DMS 273 treated with DMSO at 0.1 percent for 48 hours (cell line): ENCODE results near the gene OGFOD3.
"Not testable (repeated sequence)": the region's sequence is repeated elsewhere in the genome, so short reads cannot be mapped to it uniquely, and the experiment has no call there.

ENCODE experiments used
- DNase-seq: peaks from one replicate; lab custom pipeline; 2025; lab: John Stamatoyannopoulos, UW

OGFOD3 gene

DNA sequence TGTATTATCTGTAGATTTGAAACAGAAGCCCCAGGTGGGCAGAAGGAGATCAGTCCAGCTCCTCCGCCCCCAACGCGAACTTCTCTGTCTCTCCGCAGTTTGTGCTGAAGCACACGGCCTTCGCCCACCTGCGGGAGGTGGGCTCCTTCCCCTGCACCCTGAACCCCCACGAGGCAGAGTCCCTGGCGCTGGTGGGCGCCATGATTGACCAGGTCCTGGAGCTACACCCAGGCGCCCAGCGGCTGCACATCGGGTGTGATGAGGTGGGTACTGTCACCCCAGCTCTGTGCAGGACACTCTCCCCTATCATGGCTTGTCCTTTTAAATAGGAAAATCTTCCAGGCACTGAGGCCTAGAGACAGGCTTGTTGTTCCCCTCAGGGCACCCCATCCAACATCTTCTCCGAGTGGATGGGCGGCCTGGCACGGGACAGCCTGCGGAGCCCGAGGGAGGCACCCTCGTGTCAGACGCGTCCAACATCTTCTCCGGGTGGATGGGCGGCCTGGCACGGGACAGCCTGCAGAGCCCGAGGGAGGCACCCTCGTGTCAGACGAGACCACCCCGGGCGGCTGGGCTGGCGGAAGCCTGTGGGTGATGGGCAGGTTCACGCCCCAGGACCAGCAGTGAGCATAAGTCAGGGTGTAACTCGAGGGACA is 15.3 kb upstream of the OGFOD3 start:
- DNase-seq, result no peak

- peak; percentile 10 for DNase-seq
Observed at GRCh38 chr17:82432017-82432416, 13.6 kb upstream of the OGFOD3 start.

DNA sequence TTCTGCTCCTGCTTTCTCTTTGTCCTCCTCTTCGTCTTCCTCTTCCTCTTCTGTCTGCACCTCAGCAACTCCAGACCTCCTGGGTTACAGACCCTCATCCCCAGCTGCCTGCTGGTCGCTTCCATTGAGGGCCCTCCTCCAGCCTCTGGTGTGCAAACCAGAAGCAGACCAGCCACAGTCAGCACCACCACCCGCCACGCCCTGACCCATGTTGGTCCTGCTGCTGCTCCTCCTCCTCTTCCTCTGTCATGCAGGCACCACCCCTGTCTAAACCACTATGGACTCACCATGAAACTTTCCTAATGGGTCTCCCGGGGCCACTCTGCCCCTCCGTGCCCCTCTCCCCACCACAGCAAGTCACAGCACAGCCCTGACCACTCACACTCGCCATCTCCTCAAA is 11.4 kb upstream of the OGFOD3 start:
- no peak for DNase-seq

DNA sequence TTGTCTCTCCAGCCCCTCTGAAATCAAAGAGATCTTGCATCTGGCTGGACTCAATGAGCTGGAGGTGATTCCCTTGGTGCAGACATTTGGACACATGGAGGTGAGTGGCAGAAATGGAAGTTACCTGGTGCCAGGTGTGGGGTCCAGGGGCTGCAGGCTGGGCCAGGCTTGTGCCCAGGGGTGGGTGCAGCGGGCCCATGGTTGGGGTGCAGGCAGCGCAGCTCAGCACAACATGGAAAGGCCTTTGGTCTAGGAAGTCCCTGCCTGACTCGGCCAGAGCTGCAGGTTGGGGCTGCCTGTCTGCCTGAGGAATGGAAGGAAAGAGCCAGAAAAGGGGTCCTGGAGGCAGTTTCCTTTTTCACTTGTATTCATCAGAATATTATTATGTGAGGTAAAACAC is 10.2 kb upstream of the OGFOD3 start:
- no peak for DNase-seq

DNA sequence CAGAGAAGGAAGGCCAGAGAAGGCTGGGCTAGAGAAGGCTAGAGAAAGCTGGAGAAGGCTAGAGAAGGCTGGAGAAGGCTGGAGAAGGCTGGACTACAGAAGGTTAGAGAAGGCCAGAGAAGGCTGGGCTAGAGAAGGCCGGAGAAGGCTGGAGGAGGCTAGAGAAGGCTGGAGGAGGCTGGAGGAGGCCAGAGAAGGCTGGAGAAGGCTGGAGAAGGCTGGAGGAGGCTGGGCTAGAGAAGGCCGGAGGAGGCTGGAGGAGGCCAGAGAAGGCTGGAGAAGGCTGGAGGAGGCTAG is 6.4 kb upstream of the OGFOD3 start:
- DNase-seq, result no peak

DNA sequence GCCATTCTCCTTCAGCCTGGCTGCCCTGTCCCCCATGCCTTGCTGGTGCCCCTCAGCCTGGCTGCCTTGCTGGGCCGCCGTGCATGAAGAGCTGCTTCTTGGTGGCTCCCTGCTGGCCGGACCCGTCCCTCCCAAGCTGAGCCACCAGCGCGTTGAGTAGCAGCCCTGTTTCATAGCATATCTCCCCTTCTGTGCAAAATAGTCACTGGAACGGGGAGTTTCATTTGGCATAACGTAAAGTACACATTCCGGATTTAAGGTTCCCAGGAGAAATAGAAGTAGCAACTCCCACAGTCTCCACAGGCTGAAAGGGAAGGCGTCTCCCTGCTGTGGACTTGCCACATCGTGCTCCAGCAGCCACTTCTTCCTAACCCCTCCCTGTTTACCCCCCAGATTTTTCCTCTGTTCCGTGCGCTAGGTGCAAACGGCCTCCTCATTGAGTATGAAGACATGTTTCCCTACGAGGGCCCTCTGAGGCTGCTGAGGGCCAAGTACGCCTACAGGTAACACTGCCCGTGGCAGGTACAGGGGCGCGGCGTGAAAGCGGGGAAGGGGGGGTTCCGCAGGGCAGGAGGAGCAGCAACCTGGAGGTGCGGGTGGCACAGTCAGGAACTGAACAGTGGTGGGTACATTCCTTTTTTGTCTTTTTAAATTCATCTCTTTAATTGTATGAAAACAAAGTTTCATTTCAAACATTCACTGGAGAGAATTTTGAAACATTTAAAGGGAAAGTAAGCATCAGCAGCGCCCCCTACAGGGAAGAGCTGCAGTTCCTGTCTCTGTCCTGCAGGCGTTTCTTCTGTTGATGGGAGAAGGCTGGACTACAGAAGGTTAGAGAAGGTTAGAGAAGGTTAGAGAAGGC is 5.8 kb upstream of the OGFOD3 start:
- peak; percentile 17 for DNase-seq

DNA sequence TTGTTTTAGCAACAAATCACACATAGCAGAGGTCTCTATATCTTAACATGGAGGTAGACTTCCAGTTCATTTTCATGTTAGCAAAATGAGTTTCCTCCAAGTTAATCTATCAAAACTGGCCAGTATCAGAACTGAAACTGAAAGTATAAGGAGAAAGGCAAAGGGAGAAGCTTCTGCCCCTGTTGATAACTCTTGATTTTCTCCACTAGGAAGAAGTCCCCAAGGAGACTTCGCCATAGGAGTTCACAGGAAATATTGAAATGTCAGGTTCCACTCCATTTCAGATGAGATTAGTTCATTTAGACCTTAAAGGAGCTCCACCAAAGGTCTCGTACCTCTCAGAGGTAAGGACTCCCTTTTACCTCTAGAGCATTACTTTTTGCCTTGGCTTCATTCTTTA is 1.2 kb upstream of the OGFOD3 start:
- DNase-seq, result no peak

- no peak for DNase-seq
Observed at GRCh38 chr17:82416771-82417170, 1.6 kb downstream of the OGFOD3 start.

DNA sequence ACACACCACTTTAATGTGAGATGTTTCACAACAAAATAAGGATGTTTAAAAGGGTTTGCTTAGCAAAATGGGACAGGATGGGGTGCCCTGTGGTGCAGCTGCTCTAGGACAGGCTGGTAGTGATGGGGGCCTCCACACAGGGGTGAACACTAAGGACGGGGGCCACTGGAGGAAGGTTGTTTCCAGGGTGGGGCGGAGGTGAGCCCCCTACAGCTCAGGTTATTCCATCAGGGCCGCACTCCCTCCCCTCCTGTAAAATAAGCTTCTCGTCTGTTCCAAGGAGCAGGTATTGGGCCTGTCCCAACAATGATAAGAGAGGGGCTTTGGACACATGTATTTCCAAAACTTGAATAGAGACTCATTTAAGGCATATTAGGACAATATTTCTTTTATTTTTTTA is 2.1 kb downstream of the OGFOD3 start:
- no peak for DNase-seq

DNA sequence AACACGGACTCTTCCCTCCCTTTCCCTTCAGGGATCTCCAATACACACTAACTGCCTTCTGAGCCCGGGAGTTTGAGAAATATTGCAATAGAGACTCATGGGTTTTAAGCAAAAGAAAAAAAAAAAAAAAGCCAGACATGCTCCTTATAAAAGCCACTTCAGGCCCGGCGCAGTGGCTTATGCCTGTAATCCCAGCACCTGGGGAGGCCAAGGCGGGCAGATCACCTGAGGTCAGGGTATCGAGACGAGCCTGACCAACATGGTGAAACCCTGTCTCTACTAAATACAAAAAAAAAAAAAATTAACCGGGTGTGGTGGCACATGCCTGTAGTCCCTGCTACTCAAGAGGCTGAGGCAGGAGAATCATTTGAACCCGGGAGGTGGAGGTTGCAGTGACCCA is 2.6 kb downstream of the OGFOD3 start:
- DNase-seq, result no peak

GRCh38 chr17:82415336-82415735 is 3.0 kb downstream of the OGFOD3 start:
- no peak for DNase-seq

DNA sequence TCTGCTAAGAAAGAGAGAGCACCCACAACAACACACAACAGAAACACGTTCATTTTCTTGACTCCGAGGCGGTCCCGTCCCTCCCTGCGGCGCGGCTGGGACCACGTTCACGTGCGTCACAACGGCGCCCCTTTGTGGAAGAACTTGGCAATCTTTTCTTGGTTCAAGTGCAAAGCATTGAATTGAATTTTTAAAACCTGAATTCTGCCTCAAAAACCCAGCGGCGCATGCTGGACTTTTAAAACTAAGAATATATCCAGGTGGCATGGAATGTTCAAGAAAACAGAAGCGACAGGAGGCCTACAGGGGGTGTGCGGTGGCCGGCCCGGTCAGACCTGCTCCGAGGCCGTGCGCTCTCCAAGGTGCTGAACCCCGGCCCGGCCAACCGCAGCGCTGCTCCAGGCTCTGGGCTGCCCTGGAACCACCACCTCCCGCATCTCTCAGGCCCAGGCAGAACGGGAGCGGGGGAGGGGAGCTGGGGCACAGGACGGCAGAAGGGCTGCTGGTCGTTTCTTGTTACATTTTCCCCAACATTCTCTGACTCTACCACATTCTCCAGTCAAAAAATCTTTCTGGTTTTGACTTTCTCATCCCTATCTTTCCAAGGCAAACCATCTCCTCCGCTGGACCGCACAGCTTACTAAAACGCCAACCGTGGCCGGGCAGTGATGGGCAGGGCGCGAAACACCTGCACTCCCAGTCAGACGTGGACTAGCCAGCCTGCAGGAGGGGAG is 3.7 kb downstream of the OGFOD3 start:
- no peak for DNase-seq

GRCh38 chr17:82412535-82413520 is 5.6 kb downstream of the OGFOD3 start:
- DNase-seq, result no peak

GRCh38 chr17:82412081-82412480 is 6.3 kb downstream of the OGFOD3 start:
- DNase-seq, result not testable (repeated sequence)

DNA sequence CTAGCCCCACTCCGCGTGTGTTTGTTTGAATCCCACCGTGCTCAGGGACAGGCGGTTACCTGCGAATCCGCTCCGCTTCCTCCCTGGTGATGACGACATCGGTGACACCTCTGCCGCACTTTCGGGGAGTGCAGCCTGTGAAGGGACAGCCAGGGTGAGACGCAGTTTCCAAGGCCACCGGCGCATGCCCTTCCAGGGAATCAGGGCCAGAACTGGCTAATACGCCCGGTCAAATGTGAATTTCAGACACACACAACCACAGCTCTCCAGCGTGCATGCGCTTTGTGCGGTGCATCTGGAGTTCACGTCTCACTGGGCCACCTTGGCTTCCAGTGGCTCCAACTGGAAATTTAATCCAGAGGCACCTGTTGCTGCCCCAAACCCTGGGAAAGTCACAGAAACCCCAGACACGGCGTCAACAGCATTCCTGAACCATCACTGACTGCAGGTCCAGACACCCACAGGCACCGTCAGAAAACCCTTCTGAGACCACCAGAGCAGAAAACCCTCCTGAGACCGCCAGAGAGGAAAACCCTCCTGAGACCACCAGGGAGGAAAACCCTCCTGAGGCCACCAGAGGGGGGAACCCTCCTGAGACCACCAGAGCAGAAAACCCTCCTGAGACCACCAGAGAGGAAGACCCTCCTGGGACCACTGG is 6.9 kb downstream of the OGFOD3 start:
- DNase-seq, result no peak

GRCh38 chr17:82410014-82410716 is 8.2 kb downstream of the OGFOD3 start:
- no peak for DNase-seq

DNA sequence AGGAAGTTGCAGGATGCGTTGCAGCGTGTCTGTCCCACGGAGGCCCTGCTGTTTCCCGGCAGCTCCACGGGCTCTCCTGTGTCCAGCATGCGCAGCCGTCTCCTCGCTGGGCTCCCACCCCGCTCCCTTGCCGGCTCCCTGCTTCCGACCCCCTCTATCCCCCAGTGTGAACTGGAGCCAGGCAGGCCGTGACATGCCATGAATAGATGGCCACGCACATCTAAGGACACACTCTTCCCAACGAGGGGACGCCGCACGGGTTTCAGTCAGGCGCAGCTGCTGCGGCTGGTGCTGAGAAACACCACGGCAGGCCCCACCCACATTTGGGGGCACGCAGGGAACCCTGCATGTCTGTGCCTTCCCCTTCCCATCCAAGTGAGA is 9.5 kb downstream of the OGFOD3 start:
- DNase-seq, result no peak

DNA sequence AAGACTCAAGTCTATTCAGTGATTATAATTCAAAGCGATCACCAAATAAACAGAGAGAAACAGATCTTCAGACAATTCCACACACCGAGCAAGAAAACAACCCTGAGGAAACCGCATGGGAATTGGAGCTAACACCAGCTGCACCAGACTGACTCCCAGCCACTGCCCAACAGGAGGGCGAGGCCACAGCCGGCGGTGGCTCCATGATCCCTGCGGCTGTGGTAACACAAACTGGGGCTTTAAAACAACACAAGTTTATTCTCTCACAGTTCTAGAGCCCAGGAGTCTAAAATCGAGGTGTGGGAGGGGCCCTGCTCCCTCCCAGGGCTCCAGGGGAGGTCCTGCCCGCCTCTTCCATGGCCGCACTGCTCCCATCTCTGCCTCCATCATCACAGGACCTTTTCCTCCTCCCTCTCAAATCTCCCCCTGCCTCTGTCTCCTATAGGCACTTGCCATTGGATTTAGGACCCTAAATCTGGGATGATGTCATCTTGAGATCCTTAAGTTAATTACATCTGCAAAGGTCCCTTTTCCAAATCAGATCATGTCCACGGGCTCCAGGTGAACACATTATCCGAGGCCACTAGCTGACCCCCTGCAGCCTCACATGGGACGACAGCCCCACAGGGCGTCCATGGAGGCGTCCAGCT is 10.0 kb downstream of the OGFOD3 start:
- no peak for DNase-seq

GRCh38 chr17:82407255-82407654 is 11.1 kb downstream of the OGFOD3 start:
- no peak for DNase-seq

DNA sequence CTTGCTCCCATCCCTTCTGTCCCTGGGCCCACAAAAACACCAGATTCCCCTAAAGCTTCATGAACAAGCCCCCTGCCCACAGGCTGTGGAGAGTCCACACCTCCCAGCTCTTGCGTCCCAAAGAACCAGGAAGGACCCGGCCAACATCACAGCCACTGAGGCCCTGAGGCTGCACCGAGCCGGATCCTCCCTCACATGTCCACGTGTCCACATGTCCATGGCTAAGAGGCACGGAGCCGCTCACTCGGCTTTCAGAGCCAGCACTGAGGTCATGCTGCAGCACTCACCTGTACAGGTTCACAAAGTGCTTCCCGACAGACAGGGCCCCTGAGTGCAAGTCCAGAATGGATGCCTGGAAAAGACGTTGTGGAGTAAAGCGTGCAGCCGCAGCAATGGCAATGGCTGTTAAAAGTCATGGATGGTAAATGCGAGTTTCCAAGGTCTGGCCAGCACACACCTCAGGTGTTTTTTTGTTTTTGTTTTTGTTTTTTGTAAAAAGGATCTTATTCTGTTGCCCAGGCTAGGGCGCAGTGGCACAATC is 12.2 kb downstream of the OGFOD3 start:
- no peak for DNase-seq
